Transverse colon (tissue), 3 donors: Measurements from ENCODE around the gene THSD4.

Experiments used
- EP300 ChIP-seq: sonication (generic); formaldehyde crosslinking; IDR thresholded peaks from one replicate; pipeline ENCODE4 v1.6.1; 2017; ENCODE audit warnings: antibody characterized with exemption, low read depth
- POLR2A ChIP-seq: fragments of 450-650 bp; IDR thresholded peaks from one replicate; pipeline ENCODE4 v1.6.1; 2016; ENCODE audit warnings: antibody characterized with exemption, mild to moderate bottlenecking, moderate library complexity
- POLR2AphosphoS5 ChIP-seq, 3 donors: sonication (generic); formaldehyde crosslinking; IDR thresholded peaks; one replicate each; pipeline ENCODE4 v1.6.1; 2016; ENCODE audit warnings: antibody characterized with exemption in 3 of 3

- TF ChIP-seq POLR2A, result no peak
- peak; percentile 13 for TF ChIP-seq EP300
- peak in 2 of 3 donors; percentile 58 to 74 for TF ChIP-seq POLR2AphosphoS5 (IDR thresholded peaks at IDR 0.05)
Observed at GRCh38 chr15:71329497-71330260, 214.4 kb downstream of the THSD4 start.
